Ishikawa (cell line): Measurements from ENCODE around the gene HRH1.

Source experiments
- CEBPB ChIP-seq: IDR thresholded peaks from 2 replicates; pipeline ENCODE4 v1.6.1; 2012
- EGR1 ChIP-seq: IDR thresholded peaks from 2 replicates; pipeline ENCODE4 v1.6.1; 2012
- EP300 ChIP-seq: IDR thresholded peaks from 2 replicates; pipeline ENCODE4 v1.6.1; 2012; ENCODE audit warnings: borderline replicate concordance
- FOXM1 ChIP-seq: IDR thresholded peaks from 2 replicates; pipeline ENCODE4 v1.6.1; 2012; ENCODE audit warnings: low read depth, borderline replicate concordance
- RAD21 ChIP-seq: IDR thresholded peaks from 2 replicates; pipeline ENCODE4 v1.6.1; 2012; ENCODE audit warnings: low read depth
- REST ChIP-seq: IDR thresholded peaks from 2 replicates; pipeline ENCODE4 v1.6.1; 2012; ENCODE audit warnings: low read depth, mild to moderate bottlenecking
- TAF1 ChIP-seq: IDR thresholded peaks from 2 replicates; pipeline ENCODE4 v1.6.1; 2012; ENCODE audit warnings: low read depth, mild to moderate bottlenecking
- YY1 ChIP-seq: IDR thresholded peaks from 2 replicates; pipeline ENCODE4 v1.6.1; 2012; ENCODE audit warnings: low read depth

DNA sequence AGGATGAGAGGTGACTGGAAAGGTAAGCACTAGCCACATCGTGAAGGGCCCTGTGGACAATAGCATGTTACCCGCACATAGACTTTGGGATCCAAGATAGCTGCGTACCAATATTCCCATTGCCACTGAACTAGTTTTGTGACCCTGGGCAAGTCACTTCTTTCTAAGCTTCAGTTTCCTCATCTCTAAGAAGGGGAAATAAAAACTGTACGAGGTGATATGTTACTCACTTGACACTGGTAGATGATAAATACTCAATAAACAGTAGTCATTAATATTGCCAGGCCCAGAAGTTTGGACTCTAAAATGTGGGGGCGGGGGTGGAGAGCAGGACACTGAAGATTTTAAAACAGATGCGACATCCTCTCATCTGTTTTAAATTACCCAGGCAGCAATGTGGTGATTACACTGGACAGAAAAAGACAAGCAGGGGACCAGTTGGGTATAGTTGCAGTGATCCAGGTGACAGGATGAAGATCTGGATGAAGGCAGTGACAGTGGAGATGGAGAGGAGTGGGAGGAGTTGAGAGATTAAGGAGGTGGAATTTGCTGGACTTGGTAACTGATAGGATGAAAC lies 120.4 kb downstream of the HRH1 start:
- no peak for TF ChIP-seq EGR1
- no peak for TF ChIP-seq RAD21
- TF ChIP-seq YY1: no peak
- TF ChIP-seq EP300: no peak
- no peak for TF ChIP-seq TAF1
- no peak for TF ChIP-seq CEBPB
- no peak for TF ChIP-seq REST
- no peak for TF ChIP-seq FOXM1
